ENCODE data around the gene FAM184B. TPM values are rescaled to one million over a fixed set of nuclear protein-coding genes. Genes with fewer than 3 reads are reported as not detected.

Gene FAM184B
- total RNA-seq, 2 donors from 2014 or later, result not detected

DNA sequence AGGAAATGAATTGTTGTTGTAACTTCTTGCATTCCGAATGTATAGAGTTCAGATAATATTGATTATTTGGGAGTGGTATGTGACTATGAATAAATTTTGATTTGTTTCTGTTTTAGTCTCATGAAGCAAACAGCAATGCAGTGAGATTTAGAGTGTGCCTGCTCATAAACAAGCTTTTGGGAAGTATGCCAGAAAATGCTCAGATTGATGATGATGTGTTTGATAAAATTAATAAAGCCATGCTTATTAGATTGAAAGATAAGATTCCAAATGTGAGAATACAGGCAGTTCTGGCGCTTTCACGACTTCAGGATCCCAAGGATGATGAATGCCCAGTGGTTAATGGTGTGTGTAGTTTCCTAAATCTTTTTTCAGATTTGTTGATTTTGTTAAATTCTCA is 31.4 kb upstream of the FAM184B start:
- Histone ChIP-seq H3K4me3 (no peak overlapping the region), H3K36me3 (no peaks in the 10 kb centered on the region), H3K27ac (no peak overlapping the region), H3K9me3 (no peaks in the 10 kb centered on the region), H3K27me3 (no peaks in the 10 kb centered on the region), H3K4me1 (peaks cover 0 to 30% of the 10 kb centered on the region in 2 donors)
- DNase-seq (ENCODE audit: low spot score), result no peak
- TF ChIP-seq, protein P1, sequence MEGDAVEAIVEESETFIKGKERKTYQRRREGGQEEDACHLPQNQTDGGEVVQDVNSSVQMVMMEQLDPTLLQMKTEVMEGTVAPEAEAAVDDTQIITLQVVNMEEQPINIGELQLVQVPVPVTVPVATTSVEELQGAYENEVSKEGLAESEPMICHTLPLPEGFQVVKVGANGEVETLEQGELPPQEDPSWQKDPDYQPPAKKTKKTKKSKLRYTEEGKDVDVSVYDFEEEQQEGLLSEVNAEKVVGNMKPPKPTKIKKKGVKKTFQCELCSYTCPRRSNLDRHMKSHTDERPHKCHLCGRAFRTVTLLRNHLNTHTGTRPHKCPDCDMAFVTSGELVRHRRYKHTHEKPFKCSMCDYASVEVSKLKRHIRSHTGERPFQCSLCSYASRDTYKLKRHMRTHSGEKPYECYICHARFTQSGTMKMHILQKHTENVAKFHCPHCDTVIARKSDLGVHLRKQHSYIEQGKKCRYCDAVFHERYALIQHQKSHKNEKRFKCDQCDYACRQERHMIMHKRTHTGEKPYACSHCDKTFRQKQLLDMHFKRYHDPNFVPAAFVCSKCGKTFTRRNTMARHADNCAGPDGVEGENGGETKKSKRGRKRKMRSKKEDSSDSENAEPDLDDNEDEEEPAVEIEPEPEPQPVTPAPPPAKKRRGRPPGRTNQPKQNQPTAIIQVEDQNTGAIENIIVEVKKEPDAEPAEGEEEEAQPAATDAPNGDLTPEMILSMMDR (IDR thresholded peaks at IDR 0.05), result no peak

DNA sequence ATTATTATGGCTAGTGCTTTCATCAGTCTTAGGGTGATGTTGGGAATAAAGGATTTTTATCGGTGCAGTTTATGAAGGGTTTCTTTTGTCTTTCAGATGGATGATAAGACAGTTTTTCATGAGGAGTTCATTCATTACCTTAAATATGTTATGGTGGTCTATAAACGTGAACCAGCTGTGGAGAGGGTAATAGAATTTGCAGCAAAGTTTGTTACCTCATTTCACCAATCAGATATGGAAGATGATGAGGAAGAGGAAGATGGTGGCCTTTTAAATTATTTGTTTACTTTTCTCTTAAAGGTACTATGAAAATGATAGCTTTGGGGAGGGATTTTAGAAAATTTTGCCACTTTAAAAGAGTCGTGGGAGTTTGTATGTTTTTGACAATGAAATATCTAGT is 30.7 kb upstream of the FAM184B start:
- DNase-seq (ENCODE audit: low spot score), result no peak
- Histone ChIP-seq H3K36me3 (no peaks in the 10 kb centered on the region), H3K9me3 (no peaks in the 10 kb centered on the region), H3K27me3 (no peaks in the 10 kb centered on the region), H3K27ac (no peak overlapping the region), H3K4me1 (peaks cover 0 to 37% of the 10 kb centered on the region in 2 donors), H3K4me3 (no peak overlapping the region)
- TF ChIP-seq, protein P1 (IDR thresholded peaks at IDR 0.05), result no peak

- no peaks in the 10 kb centered on the region for H3K36me3 ChIP-seq
- H3K4me3 ChIP-seq, result peak overlapping the region; percentile 31 to 75
- no peak for DNase-seq (ENCODE audit: low spot score)
- TF ChIP-seq, protein P1 (IDR thresholded peaks at IDR 0.05), result no peak
- H3K9me3 ChIP-seq, result no peaks in the 10 kb centered on the region
- H3K27ac ChIP-seq, result peak overlapping the region in 1 of 2 donors; percentile 97
- peaks cover 0 to 44% of the 10 kb centered on the region in 2 donors for H3K4me1 ChIP-seq
- no peaks in the 10 kb centered on the region for H3K27me3 ChIP-seq
Measured at GRCh38 chr4:17811078-17811603, 29.7 kb upstream of the FAM184B start.

DNA sequence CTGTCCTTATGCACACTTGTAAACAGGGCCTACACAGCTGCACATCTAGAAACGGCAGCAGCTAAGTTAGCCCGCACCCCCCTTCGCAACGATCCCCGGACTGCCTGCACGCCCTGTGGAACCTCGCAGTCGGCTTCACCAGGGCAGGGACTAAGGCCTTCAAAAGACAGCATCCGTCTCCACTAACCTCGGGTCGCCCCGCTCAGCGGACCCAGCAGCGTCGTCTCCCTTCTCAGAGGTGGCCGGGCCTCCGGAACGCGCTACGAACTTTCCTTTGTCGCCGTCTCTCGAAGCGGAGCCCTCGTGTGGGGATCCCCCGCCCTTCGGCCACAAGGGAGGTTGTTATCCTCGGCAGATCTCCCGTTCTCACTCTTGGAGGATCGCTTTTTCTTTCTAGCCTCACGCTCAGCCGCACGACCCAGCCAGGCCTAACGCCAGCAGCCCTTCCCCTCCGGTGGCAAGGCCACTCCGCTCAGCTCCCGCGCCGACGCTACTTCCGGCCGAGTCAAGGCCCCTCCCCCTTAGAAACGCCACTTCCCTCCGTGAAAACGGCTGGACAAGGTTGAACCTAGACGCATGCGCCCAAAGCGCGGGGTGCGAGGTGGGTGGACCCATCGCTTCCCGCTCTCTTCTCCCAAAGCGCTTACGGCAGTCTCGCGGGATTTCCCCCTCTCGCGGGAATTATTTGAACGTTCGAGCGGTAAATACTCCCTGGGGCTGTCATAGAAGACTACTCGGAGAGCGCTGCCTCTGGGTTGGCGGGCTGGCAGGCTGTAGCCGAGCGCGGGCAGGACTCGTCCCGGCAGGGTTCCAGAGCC is 29.0 kb upstream of the FAM184B start, which contains the start of the genes DCAF16 and NCAPG:
Gene DCAF16, minus strand, starts transcription at position 498 of the 818 bp plus-strand sequence. CDS start 6,616 bp downstream, outside the sequence.
Gene NCAPG, plus strand, starts transcription at position 720 of the 818 bp plus-strand sequence. CDS start 99 bp downstream, outside the sequence.
- Histone ChIP-seq H3K4me3 (peak within 1 kb of the TSS; percentile 73 to 75), H3K27ac (peak within 1 kb of the TSS; percentile 97 to 98), H3K9me3 (no peaks in the 10 kb centered on the region), H3K36me3 (no peaks in the 10 kb centered on the region), H3K27me3 (no peaks in the 10 kb centered on the region), H3K4me1 (peaks cover 0 to 44% of the 10 kb centered on the region in 2 donors)
- TF ChIP-seq, protein P1 (IDR thresholded peaks at IDR 0.05), result no peak
- peak; percentile 98 for DNase-seq (ENCODE audit: low spot score)

GRCh38 chr4:17809667-17810066 is 28.2 kb upstream of the FAM184B start:
- peaks cover 4% of the 10 kb centered on the region for H3K36me3 ChIP-seq
- peak overlapping the region; percentile 97 to 98 for H3K27ac ChIP-seq
- no peak for DNase-seq (ENCODE audit: low spot score)
- peaks cover 0 to 44% of the 10 kb centered on the region in 2 donors for H3K4me1 ChIP-seq
- H3K27me3 ChIP-seq, result no peaks in the 10 kb centered on the region
- no peaks in the 10 kb centered on the region for H3K9me3 ChIP-seq
- H3K4me3 ChIP-seq, result peak overlapping the region; percentile 73 to 75
- TF ChIP-seq, protein P1 (IDR thresholded peaks at IDR 0.05), result no peak
